T-helper 2 cell (primary cell): Measurements from ENCODE around the gene HOXA4.

Experiments
- DNase-seq, 5 experiments: peaks; one replicate each; pipeline versions ENCODE4 v3.0.0 to v3.0.0-alpha.2; 2012 to 2022
- total RNA-seq, 2 donors: gene quantifications; one replicate each; lab custom pipeline; 2026; lab: John Stamatoyannopoulos, UW

HOXA4 gene
- 0 reads per million in 2 donors for total RNA-seq

DNA sequence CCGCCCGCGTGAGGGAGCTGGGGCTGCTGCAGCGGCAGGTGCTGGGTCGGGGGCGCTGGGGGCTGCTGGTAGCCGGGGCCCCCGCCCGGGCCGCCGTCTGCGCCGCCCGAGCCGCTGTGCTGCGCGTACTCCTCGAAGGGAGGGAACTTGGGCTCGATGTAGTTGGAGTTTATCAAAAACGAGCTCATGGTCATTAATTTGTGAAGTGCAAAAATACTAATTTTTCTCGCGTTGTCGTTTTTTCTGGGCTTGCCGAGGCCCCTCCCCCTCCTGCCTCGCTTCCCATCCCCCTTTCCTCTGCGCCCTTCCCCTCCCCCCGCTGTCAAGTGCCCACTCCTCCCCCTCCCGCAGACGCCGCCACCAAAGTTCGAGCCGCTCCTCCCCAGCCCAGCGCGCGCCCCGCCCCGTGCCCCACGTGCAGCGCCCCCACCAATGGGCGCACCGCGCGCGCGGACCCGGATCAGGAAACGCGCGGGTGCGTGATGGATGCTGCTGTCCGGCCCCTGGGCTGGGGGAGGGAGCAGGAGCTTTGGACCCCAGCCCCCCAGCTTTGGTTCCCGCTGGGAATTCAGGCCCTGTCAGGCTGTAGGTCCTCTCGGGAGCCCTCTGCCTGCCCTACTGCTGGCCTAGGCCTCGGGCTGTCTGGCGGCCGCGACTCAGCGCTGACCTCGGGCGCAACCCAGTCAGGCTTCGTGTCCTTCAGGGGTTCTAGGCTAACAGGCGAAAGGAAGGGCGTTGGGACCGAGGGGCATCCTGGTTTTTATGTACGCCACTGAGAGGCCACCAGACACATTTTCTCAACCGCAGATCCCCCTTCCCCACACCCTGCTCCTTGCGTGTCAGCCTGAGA lies at the start of gene HOXA4:
Gene HOXA4 (minus strand): TSS at position 218 of the 850 bp plus-strand sequence. CDS start 24 bp downstream, at position 194.
- DNase-seq, result peak; percentile 48 to 86 (median 57)

DNA sequence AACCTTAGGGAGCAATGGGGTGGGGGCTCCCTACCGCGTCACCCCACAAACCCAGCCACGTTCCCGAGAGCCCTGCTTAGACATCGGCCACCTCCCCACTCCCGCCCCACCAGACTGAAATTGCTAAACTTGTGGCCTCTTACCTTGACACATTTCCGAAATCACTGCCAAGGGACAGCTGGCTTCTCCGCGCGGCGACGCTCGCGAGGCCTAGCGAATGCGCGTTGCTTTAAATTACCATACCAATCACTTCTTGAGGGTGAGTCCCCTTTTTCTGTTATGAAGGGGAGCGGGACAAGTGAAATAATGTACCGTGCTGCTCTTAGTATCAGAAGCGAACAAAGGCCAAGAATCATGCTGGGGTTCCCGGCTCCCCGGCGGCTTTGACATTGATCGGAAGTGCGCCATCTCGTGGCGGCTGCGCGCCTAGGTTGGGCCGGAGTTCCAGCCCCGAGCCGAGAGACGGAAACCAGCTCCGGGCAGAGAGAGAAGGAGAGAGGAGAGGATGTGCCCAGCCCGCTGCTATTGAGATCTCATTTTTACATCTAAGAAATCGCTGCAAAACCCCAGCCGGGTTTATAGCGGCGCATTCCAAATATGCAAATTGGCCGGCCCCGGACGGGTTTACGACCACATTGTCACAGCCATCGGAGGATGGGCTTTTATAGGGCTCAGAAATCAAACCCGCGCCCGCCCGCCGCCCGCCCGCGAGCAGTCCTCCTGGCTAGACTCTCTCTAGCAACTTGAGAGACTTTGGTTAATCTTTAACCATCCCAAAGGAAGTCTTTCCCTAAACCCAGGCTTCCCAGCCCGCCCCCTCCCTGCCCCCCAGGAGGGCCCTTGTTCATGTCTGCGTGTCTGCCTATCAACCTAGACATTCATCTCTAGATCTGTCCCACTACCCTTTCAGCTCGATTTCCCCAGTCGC lies 49.2 kb upstream of the HOXA4 start:
- peak in 4 of 5 experiments; percentile 0 to 58 (median 42) for DNase-seq

GRCh38 chr7:27179030-27179429 lies 48.5 kb upstream of the HOXA4 start:
- DNase-seq, result no peak

GRCh38 chr7:27178366-27178765 lies 47.8 kb upstream of the HOXA4 start:
- DNase-seq, result no peak

- DNase-seq, result no peak
These were observed 47.3 kb upstream of the HOXA4 start for GRCh38 chr7:27177795-27178320.

- peak in 1 of 5 experiments; percentile 2 for DNase-seq
These were observed 46.6 kb upstream of the HOXA4 start for GRCh38 chr7:27176962-27177794.

DNA sequence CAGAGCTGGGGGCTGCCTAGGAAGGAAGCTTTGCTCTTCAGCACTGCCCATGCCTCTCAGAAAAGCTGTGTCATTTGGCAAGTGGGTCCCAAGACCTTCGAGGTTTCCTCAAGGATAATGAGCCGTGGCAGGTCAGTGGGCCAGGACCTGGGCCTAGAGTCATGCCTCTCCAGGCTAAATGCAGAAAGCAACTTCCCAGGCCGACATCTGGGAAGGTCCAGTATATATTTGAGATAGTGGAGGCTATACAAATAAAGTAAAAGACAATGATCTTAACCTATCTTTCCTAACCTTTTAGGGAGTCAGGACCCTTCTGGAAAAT lies 45.9 kb upstream of the HOXA4 start:
- no peak for DNase-seq

- peak in 1 of 5 experiments; percentile 4 for DNase-seq
These were observed 45.3 kb upstream of the HOXA4 start for GRCh38 chr7:27175626-27176523.

GRCh38 chr7:27174874-27175625 lies 44.5 kb upstream of the HOXA4 start:
- DNase-seq, result peak in 1 of 5 experiments; percentile 5

- DNase-seq, result peak in 1 of 5 experiments; percentile 11
These were observed 43.7 kb upstream of the HOXA4 start, which contains the start of gene HOXA10 for GRCh38 chr7:27173956-27174873. Gene HOXA10 (minus strand): TSS chr7:27174320. CDS start chr7:27174306, 14 bp downstream.

DNA sequence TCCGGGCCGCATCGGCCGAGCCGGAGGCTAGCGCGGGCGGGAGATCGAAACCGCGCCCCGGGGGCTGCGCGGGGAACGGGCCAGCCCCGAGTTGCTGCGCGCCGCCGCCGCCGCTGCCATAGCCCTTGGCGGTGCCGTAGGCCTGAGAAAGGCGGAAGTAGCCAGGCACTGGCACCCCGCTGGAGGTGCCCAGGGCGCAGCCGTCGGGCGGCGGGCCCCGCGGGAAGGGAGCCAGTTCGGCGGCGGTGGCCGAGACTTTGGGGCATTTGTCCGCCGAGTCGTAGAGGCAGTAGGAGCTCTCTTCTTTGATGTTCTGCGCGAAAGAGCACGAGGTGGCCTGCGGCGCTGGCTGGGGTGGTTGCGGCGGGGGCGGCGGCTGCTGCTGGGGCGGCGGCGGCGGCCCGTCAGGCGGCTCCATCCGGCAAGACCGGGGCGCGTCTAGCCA lies 43.0 kb upstream of the HOXA4 start:
- DNase-seq, result peak in 1 of 5 experiments; percentile 12

DNA sequence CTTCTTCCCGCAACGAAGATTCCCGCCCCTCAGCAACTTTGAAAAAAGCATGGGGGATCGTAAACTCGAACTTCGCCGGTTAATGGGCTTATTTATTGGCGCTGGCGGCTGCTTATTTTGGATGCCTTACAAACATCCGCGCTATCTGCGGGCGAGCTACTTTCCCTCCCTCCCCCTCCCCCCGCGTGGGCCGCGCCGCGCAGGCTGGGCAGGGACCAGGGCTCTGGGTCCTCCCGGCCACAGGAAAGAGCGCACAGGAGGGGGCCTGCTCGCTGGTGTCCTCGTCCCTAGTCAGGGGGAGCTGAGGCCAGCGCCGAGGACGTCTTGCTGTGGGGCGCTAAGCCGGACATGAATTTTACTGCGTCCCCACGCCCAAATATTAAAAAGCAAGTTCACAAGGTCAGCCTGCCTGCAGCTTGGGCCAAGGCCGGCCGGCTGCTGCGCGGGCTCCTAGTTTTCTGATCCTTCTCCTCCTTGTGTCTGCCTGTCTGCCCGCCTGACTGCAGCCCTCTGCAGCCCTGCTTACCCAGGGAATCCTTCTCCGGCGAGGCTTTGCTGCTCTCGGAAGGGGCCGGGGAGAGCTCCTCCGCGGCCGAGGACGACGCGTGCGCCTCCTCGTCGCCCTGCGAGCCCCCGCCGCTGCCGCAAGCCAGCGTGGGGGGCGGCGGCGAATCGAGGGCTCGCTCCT lies 42.4 kb upstream of the HOXA4 start:
- DNase-seq, result peak in 1 of 5 experiments; percentile 9

- no peak for DNase-seq
These were observed 41.8 kb upstream of the HOXA4 start for GRCh38 chr7:27172315-27172774.

GRCh38 chr7:27171637-27172314 lies 41.2 kb upstream of the HOXA4 start:
- peak in 1 of 5 experiments; percentile 4 for DNase-seq

- DNase-seq, result no peak
These were observed 40.7 kb upstream of the HOXA4 start for GRCh38 chr7:27171325-27171636.

DNA sequence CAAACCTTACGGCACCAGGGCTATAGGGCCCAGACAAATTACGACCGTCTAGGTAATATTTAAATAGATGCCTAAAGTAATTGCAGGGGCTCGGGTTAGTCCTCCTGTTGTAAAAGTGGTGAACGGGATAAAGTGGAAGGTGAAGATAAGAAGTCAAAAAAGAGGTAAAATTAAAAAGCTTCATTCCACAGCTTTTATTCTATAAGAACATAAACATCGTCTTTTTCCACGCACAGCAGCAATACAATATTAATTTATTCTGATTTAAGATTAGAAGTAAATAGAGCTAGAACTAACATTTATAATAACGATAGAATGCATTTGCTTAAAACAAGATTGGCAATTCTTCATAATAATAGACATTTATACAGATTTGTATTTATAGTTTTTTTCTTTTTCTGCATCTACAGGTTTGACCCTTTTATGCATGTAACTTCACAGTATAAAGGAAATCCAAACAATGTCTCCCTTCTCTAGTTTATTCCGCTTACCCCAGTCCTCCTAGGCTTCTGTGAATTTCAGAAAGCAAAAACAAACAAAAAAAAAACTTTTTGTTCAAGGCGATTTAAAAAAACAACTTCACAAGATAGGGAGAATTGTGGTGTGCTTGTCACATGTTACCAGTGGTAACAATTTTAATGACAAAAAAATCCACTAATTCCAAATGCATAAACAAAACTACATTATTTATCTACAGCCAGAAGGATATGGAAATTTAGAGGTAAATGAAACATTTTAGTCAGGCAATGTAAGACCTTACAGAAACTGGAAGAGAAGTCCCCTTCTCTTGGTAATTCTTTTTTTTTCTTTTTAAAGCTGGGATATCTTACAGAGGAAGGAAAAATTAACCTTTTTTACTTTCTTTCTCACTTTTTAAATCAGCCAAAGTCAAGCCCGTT lies 40.1 kb upstream of the HOXA4 start:
- DNase-seq, result no peak
